B cell (primary cell): ENCODE measurements around the gene MOB3C. TPM values are rescaled to one million over a fixed set of nuclear protein-coding genes. Genes with fewer than 3 reads are reported as not detected.

ENCODE experiments used
- ATAC-seq: fragments of 200-7000 bp; cut with Tn5 transposase; one replicate; pipeline ENCODE4 v1.10.0; 2021; ENCODE audit warnings: low read depth, mild to moderate bottlenecking, moderate number of reproducible peaks, moderate library complexity
- CTCF ChIA-PET: fragments of 350-600 bp; sonication (Branson Sonifier 250); formaldehyde crosslinking; loops from one replicate; lab custom pipeline; 2021; ENCODE audit warnings: antibody characterized with exemption, inconsistent platforms; lab: Charles Lee
- POLR2A ChIA-PET: fragments of 350-600 bp; sonication (Branson Sonifier 250); formaldehyde crosslinking; loops from one replicate; lab custom pipeline; 2021; ENCODE audit warnings: antibody characterized with exemption; lab: Charles Lee
- DNase-seq: peaks from one replicate; pipeline ENCODE4 v3.0.0; 2013
- H2AFZ ChIP-seq: 2 replicates; pipeline ENCODE4 v1.6.1; 2012; ENCODE audit warnings: mild to moderate bottlenecking, low read depth, low read length; ENCODE audit not compliant: insufficient read depth, poor library complexity, severe bottlenecking
- H3K27ac ChIP-seq, 2 donors: 1 replicate in 1 of 2; 2 replicates in 1 of 2; pipeline ENCODE4 v1.5.1; 2012 to 2013; ENCODE audit warnings: low read length in 2 of 2, mild to moderate bottlenecking in 2 of 2, moderate library complexity in 1 of 2
- H3K27me3 ChIP-seq, 4 experiments: fragments of 200-600 bp in 1 of 4; sonication (generic) in 1 of 4; replicated peaks in 1 of 4; 1 replicate in 2 of 4; 2 replicates in 2 of 4; pipeline versions ENCODE4 v1.6.1 to v1.7.0; 2013 to 2016; ENCODE audit warnings: low read length in 3 of 4, mild to moderate bottlenecking in 2 of 4, mixed read lengths in 1 of 4, moderate library complexity in 1 of 4; ENCODE audit not compliant: insufficient read depth in 4 of 4, control insufficient read depth in 3 of 4; ENCODE audit errors: control extremely low read depth in 1 of 4
- H3K36me3 ChIP-seq, 2 experiments: replicated peaks in 1 of 2; 1 replicate in 1 of 2; 2 replicates in 1 of 2; pipeline versions ENCODE4 v1.6.1 to v1.7.1; 2013; ENCODE audit warnings: low read length in 1 of 2; ENCODE audit not compliant: insufficient read depth in 2 of 2, control insufficient read depth in 1 of 2; ENCODE audit errors: control extremely low read depth in 1 of 2, extremely low read depth in 1 of 2
- H3K4me1 ChIP-seq, 2 donors: fragments of 200-600 bp in 1 of 2; sonication (generic) in 1 of 2; 1 replicate in 1 of 2; 2 replicates in 1 of 2; pipeline versions ENCODE4 v1.5.1 to v1.6.1; 2013 to 2017; ENCODE audit warnings: low read length in 2 of 2; ENCODE audit not compliant: control insufficient read depth in 2 of 2, insufficient read depth in 2 of 2
- H3K4me2 ChIP-seq: replicated peaks from 2 replicates; pipeline ENCODE3; 2012; ENCODE audit warnings: mild to moderate bottlenecking, low read depth, low read length; ENCODE audit not compliant: poor library complexity, severe bottlenecking
- H3K4me3 ChIP-seq, 5 experiments: fragments of 200-600 bp in 1 of 5; sonication (generic) in 1 of 5; 1 replicate in 3 of 5; 2 replicates in 2 of 5; pipeline versions ENCODE4 v1.5.1 to v1.7.0; 2011 to 2016; ENCODE audit warnings: low read length in 4 of 5, mild to moderate bottlenecking in 4 of 5, low read depth in 2 of 5, control low read depth in 1 of 5, moderate library complexity in 1 of 5; ENCODE audit not compliant: insufficient read depth in 1 of 5; ENCODE audit errors: control extremely low read depth in 1 of 5, extremely low read depth in 1 of 5
- H3K79me2 ChIP-seq: fragments of 200-600 bp; sonication (generic); one replicate; pipeline ENCODE4 v1.6.0; 2016; ENCODE audit warnings: low read length; ENCODE audit not compliant: control insufficient read depth, insufficient read depth
- H3K9ac ChIP-seq: fragments of 200-600 bp; sonication (generic); 2 replicates; pipeline ENCODE4 v1.6.1; 2017; ENCODE audit warnings: mild to moderate bottlenecking, low read length, moderate library complexity
- H3K9me3 ChIP-seq, 3 donors: one replicate each; pipeline versions ENCODE4 v1.6.1 to v1.7.1; 2013; ENCODE audit warnings: low read length in 2 of 3; ENCODE audit not compliant: control insufficient read depth in 2 of 3, insufficient read depth in 1 of 3; ENCODE audit errors: control extremely low read depth in 1 of 3
- H4K20me1 ChIP-seq: 2 replicates; pipeline ENCODE4 v1.6.0; 2012; ENCODE audit warnings: mild to moderate bottlenecking, low read length; ENCODE audit not compliant: insufficient read depth, control insufficient read depth, poor library complexity, severe bottlenecking
- H3K27ac Mint-ChIP-seq: one replicate; pipeline ENCODE4 v1.8.0; 2021; ENCODE audit warnings: mixed read lengths
- H3K27me3 Mint-ChIP-seq: one replicate; pipeline ENCODE4 v1.8.0; 2021; ENCODE audit warnings: mixed read lengths
- H3K4me1 Mint-ChIP-seq: one replicate; pipeline ENCODE4 v1.8.0; 2021; ENCODE audit warnings: mixed read lengths
- H3K4me3 Mint-ChIP-seq: one replicate; pipeline ENCODE4 v1.8.0; 2021; ENCODE audit warnings: mixed read lengths
- H3K9me3 Mint-ChIP-seq: one replicate; pipeline ENCODE4 v1.8.0; 2022; ENCODE audit warnings: mixed read lengths; ENCODE audit not compliant: insufficient read depth
- EZH2 ChIP-seq: IDR thresholded peaks from 2 replicates; pipeline ENCODE4 v1.6.1; 2012; ENCODE audit warnings: borderline replicate concordance, low read depth, mild to moderate bottlenecking, moderate library complexity, low read length; ENCODE audit not compliant: insufficient read depth, poor library complexity, severe bottlenecking
- WGBS: methylation state at CpG from one replicate; pipeline ENCODE4 v1.1.5; 2013; ENCODE audit warnings: missing lambda C conversion rate; ENCODE audit not compliant: insufficient coverage; 5-methylcytosine and 5-hydroxymethylcytosine counted together
- intact Hi-C: fragments of 100-400 bp; cut with micrococcal nuclease; formaldehyde crosslinking; loops from one replicate; pipeline ENCODE4 v1.10.0; 2022
- polyA plus RNA-seq: library from polyadenylated mRNA; depleted of rRNA; stranded (reverse); fragments of >200 nt; gene quantifications from 2 replicates; pipeline ENCODE4 v1.2.3, GENCODE V29; 2012
- total RNA-seq, 2 donors: library from RNA; stranded (reverse); fragments of 120-200 nt in 1 of 2; gene quantifications; 1 replicate in 1 of 2; 2 replicates in 1 of 2; pipeline versions ENCODE4 v1.2.3 to v1.2.4, GENCODE V29; 2013 to 2022
- TF ChIP-seq, protein P1 (sequence below): fragments of 200-600 bp; IDR thresholded peaks from one replicate; pipeline ENCODE4 v1.8.0; 2022; ENCODE audit warnings: antibody characterized with exemption, mild to moderate bottlenecking

The MOB3C gene
- total and polyA plus RNA-seq, 2 donors (not counting 1 experiment from before 2014, with no cell fraction given): 18.9 to 19.2 TPM

DNA sequence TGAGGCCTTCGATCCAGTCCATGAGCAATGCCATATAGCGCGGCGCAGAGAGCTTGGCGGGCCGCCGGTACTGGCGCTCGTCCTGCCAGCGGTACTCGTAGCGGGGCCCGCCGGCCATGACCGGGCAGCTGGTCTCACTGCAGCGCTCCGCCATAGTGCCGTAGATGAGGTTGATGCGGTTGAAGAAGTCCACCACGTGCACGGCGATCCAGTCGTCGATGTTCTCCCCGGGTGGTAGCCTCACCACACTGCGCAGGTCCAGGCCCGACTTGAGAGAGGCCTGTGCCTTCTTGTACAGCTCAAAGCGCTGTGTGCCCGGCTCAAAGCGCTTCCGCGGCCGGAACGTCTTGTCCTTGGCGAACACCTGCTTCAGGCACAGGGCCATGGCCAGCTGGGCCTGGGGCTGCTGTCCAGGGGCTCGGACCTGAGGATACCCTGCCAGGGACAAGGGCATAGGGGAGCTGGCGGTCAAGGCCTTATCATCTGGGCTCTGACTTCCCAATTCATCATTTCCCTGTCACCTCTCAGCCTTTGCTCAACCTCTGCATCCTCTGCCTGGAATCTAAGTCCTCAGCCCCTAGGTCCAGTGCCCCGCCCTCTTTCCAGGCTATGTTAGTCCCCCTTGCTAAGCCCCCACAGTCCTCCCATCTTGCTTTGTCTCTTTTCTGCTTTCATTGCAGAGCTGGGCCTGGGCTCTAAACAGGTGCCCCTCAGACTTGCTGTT, 3.5 kb downstream of the MOB3C start:
- Mint-ChIP-seq H3K27me3 (no peaks in the 10 kb centered on the region), H3K4me1 (peaks cover 52% of the 10 kb centered on the region), H3K4me3 (peak overlapping the region; percentile 45), H3K27ac (no peak overlapping the region), H3K9me3 (no peaks in the 10 kb centered on the region)
- peaks cover 41 to 57% of the 10 kb centered on the region in 2 donors for H3K4me1 ChIP-seq
- peak overlapping the region; percentile 50 for H3K4me2 ChIP-seq
- no peaks in the 10 kb centered on the region for H3K9me3 ChIP-seq
- H2AFZ ChIP-seq: no peak overlapping the region
- ATAC-seq: no peak
- H3K79me2 ChIP-seq: peaks cover 44% of the 10 kb centered on the region
- TF ChIP-seq, protein P1, sequence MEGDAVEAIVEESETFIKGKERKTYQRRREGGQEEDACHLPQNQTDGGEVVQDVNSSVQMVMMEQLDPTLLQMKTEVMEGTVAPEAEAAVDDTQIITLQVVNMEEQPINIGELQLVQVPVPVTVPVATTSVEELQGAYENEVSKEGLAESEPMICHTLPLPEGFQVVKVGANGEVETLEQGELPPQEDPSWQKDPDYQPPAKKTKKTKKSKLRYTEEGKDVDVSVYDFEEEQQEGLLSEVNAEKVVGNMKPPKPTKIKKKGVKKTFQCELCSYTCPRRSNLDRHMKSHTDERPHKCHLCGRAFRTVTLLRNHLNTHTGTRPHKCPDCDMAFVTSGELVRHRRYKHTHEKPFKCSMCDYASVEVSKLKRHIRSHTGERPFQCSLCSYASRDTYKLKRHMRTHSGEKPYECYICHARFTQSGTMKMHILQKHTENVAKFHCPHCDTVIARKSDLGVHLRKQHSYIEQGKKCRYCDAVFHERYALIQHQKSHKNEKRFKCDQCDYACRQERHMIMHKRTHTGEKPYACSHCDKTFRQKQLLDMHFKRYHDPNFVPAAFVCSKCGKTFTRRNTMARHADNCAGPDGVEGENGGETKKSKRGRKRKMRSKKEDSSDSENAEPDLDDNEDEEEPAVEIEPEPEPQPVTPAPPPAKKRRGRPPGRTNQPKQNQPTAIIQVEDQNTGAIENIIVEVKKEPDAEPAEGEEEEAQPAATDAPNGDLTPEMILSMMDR: no peak
- no peak for TF ChIP-seq EZH2
- POLR2A ChIA-PET: interaction anchor here (2.3 kb wide), 1 partner anchor 9 kb away, joined by 6 read pairs; the partner anchor contains the start of gene MKNK1
- intact Hi-C loops: no loop called here
- H3K36me3 ChIP-seq: peaks cover 6 to 36% of the 10 kb centered on the region in 2 experiments
- CTCF ChIA-PET: interaction anchor here (5.9 kb wide), 1 partner anchor 8 kb away, joined by 40 read pairs; the partner anchor contains the start of gene MKNK1
- 98% methylated on average over 38 of the region's 38 CpGs for WGBS
- peaks cover 51% of the 10 kb centered on the region for H4K20me1 ChIP-seq
- no peak overlapping the region for H3K4me3 ChIP-seq
- H3K27ac ChIP-seq: no peak overlapping the region
- DNase-seq: no peak
- H3K9ac ChIP-seq: no peak overlapping the region
- no peaks in the 10 kb centered on the region for H3K27me3 ChIP-seq

GRCh38 chr1:46611691-46612221, 4.9 kb downstream of the MOB3C start:
- H3K9ac ChIP-seq: no peak overlapping the region
- 93% methylated on average over 7 of the region's 7 CpGs for WGBS
- no peaks in the 10 kb centered on the region for H3K9me3 ChIP-seq
- no peak for ATAC-seq
- TF ChIP-seq, protein P1: no peak
- no peak for TF ChIP-seq EZH2
- ChIA-PET CTCF (no interaction called here), POLR2A (interaction anchor here (0.7 kb wide), 1 partner anchor 16 kb away, joined by 3 read pairs; no protein-coding TSS in a partner anchor)
- no peak overlapping the region for H3K4me3 ChIP-seq
- peaks cover 29 to 46% of the 10 kb centered on the region in 2 donors for H3K4me1 ChIP-seq
- no peak for DNase-seq
- peaks cover 51% of the 10 kb centered on the region for H4K20me1 ChIP-seq
- H3K4me2 ChIP-seq: no peak overlapping the region
- H3K36me3 ChIP-seq: peaks cover 6 to 39% of the 10 kb centered on the region in 2 experiments
- H3K4me3 Mint-ChIP-seq: no peak overlapping the region
- H3K79me2 ChIP-seq: peaks cover 44% of the 10 kb centered on the region
- no peaks in the 10 kb centered on the region for H3K27me3 Mint-ChIP-seq
- no peaks in the 10 kb centered on the region for H3K9me3 Mint-ChIP-seq
- intact Hi-C loops: no loop called here
- no peaks in the 10 kb centered on the region for H3K27me3 ChIP-seq
- H2AFZ ChIP-seq: no peak overlapping the region
- H3K4me1 Mint-ChIP-seq: peaks cover 42% of the 10 kb centered on the region
- H3K27ac ChIP-seq: no peak overlapping the region
- H3K27ac Mint-ChIP-seq: no peak overlapping the region
